Placental epithelial cell (primary cell): ENCODE results near the gene EIF2AK3. TPM values are rescaled to one million over a fixed set of nuclear protein-coding genes. Genes with fewer than 3 reads are reported as not detected.

Experiments
- total RNA-seq: library from RNA; depleted of rRNA; stranded (reverse); fragments of >200 nt; gene quantifications from 2 replicates; pipeline ENCODE4 v1.2.3, GENCODE V29; 2012

The EIF2AK3 gene
- 35.7 and 54.4 TPM in 2 replicates for total RNA-seq

GRCh38 chr2:88627055-88627855 is at the start of gene EIF2AK3:
Gene EIF2AK3 (minus strand): TSS chr2:88627464. CDS start chr2:88627274, 190 bp downstream.

Other genes with a start within 250 kb of the EIF2AK3 start
- gene FOXI3, start 174.8 kb downstream of the EIF2AK3 start, total RNA-seq = not detected in 2 replicates
- gene RPIA, start 64.2 kb upstream of the EIF2AK3 start, total RNA-seq = 5.7 and 7.1 TPM in 2 replicates